ENCODE data around the gene EXOC3L2. TPM values are rescaled to one million over a fixed set of nuclear protein-coding genes. Genes with fewer than 3 reads are reported as not detected.

The EXOC3L2 gene
- total and polyA plus RNA-seq, 2 donors (not counting 3 experiments of a cell fraction or from before 2014, with no cell fraction given) = 0.66 to 1.8 TPM

DNA sequence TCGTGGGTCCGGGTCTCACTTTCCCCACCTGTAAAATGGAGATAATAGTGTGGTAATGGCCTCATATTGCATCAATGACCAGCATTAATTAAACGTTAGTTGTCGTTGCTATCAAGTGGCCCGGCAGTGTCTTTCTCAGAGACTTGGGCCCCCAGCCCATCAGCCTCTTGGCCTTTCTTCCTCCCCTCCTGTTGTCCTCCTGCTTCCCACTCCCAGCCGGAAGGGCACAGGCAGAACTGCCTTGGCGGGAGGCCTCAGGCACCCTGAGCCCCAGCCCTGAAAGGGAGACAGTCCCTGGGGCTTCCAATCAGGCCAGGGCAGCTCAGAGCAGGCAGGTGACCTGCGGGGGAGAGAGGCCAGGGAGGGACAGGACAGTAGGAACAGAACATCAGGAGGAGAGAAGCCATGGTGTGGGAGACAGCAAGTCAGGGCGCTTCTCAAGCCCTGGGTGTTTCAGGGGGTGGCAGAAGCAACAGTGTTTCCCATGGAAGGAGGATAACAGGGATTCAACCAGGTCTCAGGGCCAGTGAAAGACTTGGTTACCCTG lies 10.5 kb upstream of the EXOC3L2 start:
- peaks cover 0 to 12% of the 10 kb centered on the region in 2 experiments for H3K36me3 ChIP-seq (ENCODE audit: control insufficient read depth in 2 of 2, extremely low read depth in 1 of 2, insufficient read depth in 2 of 2, low read length in 2 of 2)
- ChIA-PET POLR2A (no interaction called here), CTCF (no interaction called here)
- no peaks in the 10 kb centered on the region for H3K9me1 ChIP-seq (replicated peaks; ENCODE audit: control insufficient read depth, extremely low read depth, insufficient read depth, low read length)
- intact Hi-C loops (cut with micrococcal nuclease) = no loop called here
- TF ChIP-seq, protein P1, sequence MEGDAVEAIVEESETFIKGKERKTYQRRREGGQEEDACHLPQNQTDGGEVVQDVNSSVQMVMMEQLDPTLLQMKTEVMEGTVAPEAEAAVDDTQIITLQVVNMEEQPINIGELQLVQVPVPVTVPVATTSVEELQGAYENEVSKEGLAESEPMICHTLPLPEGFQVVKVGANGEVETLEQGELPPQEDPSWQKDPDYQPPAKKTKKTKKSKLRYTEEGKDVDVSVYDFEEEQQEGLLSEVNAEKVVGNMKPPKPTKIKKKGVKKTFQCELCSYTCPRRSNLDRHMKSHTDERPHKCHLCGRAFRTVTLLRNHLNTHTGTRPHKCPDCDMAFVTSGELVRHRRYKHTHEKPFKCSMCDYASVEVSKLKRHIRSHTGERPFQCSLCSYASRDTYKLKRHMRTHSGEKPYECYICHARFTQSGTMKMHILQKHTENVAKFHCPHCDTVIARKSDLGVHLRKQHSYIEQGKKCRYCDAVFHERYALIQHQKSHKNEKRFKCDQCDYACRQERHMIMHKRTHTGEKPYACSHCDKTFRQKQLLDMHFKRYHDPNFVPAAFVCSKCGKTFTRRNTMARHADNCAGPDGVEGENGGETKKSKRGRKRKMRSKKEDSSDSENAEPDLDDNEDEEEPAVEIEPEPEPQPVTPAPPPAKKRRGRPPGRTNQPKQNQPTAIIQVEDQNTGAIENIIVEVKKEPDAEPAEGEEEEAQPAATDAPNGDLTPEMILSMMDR (IDR thresholded peaks at IDR 0.05; ENCODE audit: extremely low read depth in 1 of 2, insufficient read depth in 1 of 2, low read depth in 1 of 2, low read length in 2 of 2) = no peak
- TF ChIP-seq POLR2AphosphoS5 (IDR thresholded peaks at IDR 0.05; ENCODE audit: insufficient read depth, low read depth, low read length) (no peak), EZH2 (IDR thresholded peaks at IDR 0.05; ENCODE audit: borderline replicate concordance, low read depth, low read length, severe bottlenecking) (no peak), MAX (IDR thresholded peaks at IDR 0.05; ENCODE audit: insufficient read depth, insufficient read length) (no peak), JUN (IDR thresholded peaks at IDR 0.05; ENCODE audit: borderline replicate concordance, insufficient read depth, insufficient read length, low read depth) (no peak), FOS (IDR thresholded peaks at IDR 0.05; ENCODE audit: borderline replicate concordance, insufficient read depth, low read length) (no peak), MYC (IDR thresholded peaks at IDR 0.05; ENCODE audit: low read depth, low read length) (no peak), GATA2 (IDR thresholded peaks at IDR 0.05; ENCODE audit: insufficient read depth, insufficient read length, low read depth, low read length) (no peak), POLR2A (IDR thresholded peaks at IDR 0.05; ENCODE audit: low read depth, low read length) (no peak)
- no peak overlapping the region for H3K9ac ChIP-seq (replicated peaks; ENCODE audit: extremely low read depth, insufficient read depth, low read length)
- DNase-seq (ENCODE audit: low read depth, low spot score) (no peak), FAIRE-seq (no peak)
- dilution Hi-C loops (cut with MboI; ENCODE audit: extremely low pct_ligation_motif_present, low sequenced_read_pairs) = no loop called here
- no peak overlapping the region for H2AFZ ChIP-seq (ENCODE audit: low read depth, low read length)
- H3K27ac ChIP-seq (ENCODE audit: insufficient read depth, low read depth, low read length) = no peak overlapping the region
- no peaks in the 10 kb centered on the region for H3K9me3 ChIP-seq (replicated peaks; ENCODE audit: control insufficient read depth, insufficient read depth, low read length)
- H3K4me3 ChIP-seq (replicated peaks in 1 of 3; ENCODE audit: insufficient read depth in 1 of 3, low read depth in 1 of 3, low read length in 3 of 3) = no peak overlapping the region
- peaks cover 6% of the 10 kb centered on the region for H3K4me1 ChIP-seq (ENCODE audit: control insufficient read depth, extremely low read depth, insufficient read depth, low read length)
- peaks cover 39% of the 10 kb centered on the region for H3K79me2 ChIP-seq (ENCODE audit: control insufficient read depth, insufficient read depth, low read length)
- H3K27me3 ChIP-seq (ENCODE audit: control insufficient read depth in 2 of 2, insufficient read depth in 2 of 2, low read length in 2 of 2) = no peaks in the 10 kb centered on the region
- peaks cover 2% of the 10 kb centered on the region for H4K20me1 ChIP-seq (replicated peaks; ENCODE audit: control insufficient read depth, extremely low read depth, insufficient read depth, low read length)
- no peak overlapping the region for H3K4me2 ChIP-seq (ENCODE audit: insufficient read depth, low read length)
- no TSS peak for BruUV-seq (replicated peaks)
